ENCODE data around the gene JAKMIP2.
"Not testable (repeated sequence)": the region's sequence is repeated elsewhere in the genome, so short reads cannot be mapped to it uniquely, and the experiment has no call there.

Gene JAKMIP2

DNA sequence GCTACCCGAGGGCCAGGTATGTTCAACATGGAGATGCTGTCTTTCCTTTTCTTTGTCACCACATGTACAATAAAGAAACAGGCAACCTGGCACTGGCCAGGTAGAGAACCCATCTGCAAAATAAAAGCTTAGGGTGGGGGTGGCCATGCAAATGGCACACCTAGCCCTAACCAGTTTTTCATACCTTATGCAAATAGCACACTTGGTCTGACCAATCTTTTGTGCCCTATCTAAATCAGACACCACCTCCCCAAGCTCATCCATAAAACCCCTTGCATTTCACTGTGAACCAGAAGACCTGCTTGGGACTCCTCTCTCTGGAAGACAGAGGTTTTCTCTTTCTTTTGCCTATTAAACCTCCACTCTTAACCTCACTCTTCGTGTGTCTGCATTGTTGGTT lies 33.9 kb downstream of the JAKMIP2 start:
- DNase-seq (ENCODE audit: low read depth in 1 of 2, low spot score in 1 of 2): no peak

DNA sequence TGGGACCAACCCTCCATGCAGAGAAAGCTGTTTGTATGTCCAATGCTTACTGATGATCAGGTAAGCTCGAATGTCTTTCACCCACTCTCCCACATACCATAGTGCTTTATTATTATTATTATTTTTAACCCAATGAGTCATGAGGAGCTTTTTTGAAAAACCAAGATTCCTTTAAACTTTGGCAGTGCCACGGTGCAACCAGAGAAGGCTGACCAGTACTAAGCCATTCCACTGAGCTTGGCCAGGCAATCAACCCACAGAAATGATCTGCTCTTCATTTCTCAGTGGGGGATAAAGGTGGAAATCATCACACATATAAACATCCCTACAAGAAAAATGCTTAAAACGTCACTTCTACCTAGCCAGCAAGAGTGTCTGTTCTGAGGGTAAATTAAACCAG lies 35.5 kb downstream of the JAKMIP2 start:
- DNase-seq (ENCODE audit: low read depth in 1 of 2, low spot score in 1 of 2): no peak

DNA sequence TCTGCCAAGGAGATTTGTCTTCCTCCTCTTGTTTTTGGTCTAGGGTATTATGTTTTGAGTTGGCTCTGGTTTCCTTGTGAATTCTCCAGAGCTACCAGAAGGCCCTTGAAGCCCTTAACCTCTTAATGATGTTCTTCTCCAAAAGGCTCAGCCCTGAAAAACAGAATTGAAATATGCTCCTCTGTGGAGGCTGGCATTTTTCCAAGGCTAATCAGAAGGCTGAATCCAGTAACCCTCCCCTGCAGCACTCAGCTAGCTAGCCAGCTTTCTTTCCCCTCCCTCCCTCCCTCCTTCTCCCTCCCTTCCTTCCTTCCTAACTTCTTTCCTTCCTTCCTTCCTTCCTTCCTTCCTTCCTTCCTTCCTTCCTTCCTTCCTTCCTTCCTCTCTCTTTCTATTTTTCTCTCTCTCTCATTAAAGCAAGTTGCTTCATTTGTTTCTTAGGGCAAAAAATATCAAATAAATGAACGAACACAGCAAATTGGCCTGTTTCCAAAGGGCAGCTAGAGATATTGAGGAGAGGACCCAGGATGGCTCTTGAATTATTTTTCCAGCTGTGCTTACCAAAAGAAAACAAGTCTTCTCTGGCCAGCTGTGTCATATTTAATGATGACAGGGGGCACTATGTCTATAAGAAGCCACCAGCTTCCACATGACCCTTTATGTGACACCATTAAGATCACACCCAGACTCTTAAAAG lies 38.7 kb downstream of the JAKMIP2 start:
- no peak for DNase-seq (ENCODE audit: low read depth in 1 of 2, low spot score in 1 of 2)

DNA sequence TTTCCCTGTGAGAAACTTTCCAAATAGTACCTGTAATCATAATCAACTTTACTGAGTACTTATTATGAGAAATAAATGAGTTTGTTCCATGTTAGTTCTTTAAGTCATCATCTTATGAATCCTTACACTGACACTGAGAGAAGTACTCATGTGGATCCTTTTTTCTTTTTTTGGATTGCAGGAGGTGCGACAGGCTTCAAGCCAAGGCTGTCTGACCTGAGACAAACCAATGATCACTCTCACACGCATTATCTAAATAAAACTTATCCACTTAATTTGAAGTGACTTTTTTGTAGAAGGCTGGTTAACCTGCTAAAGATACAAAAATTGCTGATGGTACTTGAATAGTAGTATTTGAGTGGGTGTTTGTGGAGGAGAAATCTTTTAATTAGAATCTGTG lies 39.5 kb downstream of the JAKMIP2 start:
- DNase-seq (ENCODE audit: low read depth in 1 of 2, low spot score in 1 of 2): no peak

DNA sequence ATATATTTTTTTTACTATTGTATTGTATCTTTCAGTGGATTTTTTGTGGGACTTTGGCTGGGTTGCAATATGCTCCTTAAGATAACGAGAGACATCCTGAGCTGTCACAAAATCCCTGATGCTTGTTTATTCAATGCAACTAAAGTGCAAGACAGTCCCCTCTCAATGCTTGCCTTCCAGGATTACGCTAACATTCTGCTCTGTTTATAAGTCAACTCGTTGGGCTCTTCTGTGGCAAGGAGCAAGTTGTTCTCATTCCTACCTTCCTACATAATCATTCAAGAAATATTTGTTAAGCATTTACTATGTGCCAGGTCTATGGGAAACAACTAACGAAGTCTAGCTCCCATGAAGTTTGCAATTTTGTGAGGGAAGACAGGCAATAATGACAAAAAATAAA lies 40.4 kb downstream of the JAKMIP2 start:
- DNase-seq (ENCODE audit: low read depth in 1 of 2, low spot score in 1 of 2): no peak

DNA sequence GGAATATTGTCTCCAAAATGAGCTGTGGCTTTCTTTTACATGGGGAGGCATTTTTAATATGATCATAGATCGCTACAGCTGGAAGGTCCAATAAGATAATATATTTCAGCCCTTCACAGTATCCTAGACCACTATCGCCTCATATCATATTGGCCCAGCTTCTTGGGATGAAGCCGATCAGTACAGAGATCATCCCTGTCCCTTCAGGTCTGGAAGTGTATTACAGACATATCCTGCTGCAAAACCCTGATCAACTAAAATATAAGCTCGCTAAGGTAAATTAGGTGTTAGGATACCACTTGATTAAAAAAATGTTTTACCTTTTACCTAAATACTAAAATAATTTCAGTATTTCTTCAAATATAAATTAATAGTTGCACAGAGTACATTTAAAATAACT lies 41.7 kb downstream of the JAKMIP2 start:
- no peak for DNase-seq (ENCODE audit: low read depth in 1 of 2, low spot score in 1 of 2)

DNA sequence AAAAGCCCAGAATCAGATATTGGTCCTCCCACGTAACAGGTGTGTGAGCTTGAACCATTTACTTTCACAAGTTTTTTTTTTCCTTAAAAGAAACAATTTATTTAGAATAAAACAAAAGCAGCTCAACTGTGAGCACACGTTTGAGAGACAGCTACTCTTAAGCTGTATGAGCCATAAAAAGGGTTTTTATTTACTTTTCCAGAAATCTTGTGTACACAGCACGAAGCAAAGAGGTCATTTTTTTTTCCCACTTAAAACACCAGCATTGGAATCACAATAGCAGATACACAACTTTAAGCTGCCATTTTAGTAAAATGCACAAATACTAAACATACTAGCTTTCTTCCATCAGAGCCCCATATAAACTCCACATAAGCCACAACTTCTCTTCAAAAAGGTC lies 44.6 kb downstream of the JAKMIP2 start:
- DNase-seq (ENCODE audit: low read depth in 1 of 2, low spot score in 1 of 2): no peak

DNA sequence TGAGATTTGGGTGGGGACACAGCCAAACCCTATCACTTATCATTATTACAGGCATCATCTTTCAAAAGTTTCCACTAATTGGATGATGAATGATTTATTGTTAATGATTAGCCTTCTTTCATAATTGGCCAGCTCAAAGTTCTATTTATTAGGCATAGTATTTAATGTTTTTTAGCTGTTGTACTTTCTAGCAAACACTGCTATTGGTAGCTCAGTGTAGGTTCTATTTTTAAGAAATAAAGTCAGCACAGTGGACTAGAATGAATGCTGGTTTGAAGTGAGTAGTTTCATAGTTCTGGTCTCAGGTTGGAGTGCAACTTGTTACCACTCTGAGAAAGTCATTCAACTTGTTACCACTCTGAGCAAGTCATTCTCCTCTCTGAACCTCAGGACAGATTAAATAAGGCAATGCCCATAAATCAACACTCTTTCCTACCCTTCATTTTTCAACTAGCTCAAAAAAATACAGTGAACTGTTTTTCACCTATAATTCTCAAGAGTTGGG lies 46.9 kb downstream of the JAKMIP2 start:
- DNase-seq (ENCODE audit: low read depth in 1 of 2, low spot score in 1 of 2): no peak

DNA sequence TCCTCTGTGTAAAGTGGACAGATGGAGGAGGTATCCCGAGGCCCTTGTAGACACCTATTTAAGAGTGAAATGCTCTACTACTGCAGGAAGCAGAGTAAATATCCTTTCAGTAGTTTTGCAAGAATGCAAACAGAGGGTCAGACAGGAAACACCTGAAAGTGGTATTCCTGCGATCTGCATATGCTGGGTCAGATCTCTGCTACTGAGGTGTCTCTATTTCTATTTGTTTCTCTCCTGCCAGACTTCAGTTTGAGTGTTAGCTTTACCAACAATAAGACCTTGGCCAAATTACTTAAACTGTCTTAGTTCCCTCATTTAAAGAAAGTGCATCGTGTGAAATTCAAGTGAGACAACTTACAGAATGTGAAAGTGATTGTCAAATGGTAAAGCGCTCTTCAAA lies 47.6 kb downstream of the JAKMIP2 start:
- DNase-seq (ENCODE audit: low read depth in 1 of 2, low spot score in 1 of 2): no peak

DNA sequence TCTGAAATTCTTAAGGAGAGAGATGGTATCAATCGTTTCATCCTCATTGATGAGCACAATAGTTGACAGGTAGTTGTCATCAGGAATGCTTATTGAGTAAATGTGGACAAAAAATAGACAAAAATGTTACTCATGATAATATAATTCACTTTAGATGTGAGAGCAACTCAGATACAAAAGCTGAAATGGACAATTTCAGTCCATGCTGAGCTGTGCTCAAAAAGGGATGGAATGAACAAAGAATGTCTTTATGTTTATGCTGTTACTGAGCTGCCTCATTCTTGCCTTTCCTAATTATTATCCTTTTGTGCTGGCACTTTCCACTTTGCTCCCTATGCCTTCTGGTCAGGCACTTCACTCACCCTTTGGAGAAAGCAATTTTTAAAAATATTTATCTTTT lies 49.5 kb downstream of the JAKMIP2 start:
- no peak for DNase-seq (ENCODE audit: low read depth in 1 of 2, low spot score in 1 of 2)

DNA sequence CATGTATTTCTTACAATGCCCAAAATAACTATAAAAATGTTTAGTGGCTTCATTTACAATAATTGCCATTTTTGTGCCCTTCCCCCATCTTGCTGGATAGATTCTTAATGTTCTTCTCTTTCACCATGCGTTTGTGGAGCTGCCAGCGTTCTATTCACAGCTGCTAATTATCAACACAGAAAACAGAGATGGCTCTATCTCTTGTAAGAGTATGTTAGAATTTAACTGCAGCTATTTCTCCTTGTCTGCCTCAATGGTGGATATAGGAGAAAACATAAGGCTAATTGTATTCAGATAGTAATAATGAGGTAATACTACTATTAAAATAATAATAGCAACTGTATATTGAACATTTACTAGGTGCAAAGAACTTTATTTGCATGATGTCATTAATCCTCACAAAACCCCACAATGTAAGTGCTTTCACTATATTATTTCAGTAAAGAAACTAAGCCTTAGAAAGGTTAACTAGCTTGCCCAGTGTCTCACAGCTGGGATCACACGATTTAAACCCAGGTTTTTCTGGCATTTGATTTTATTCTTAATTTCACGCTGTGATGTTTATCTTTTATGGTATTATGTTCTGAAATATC lies 50.1 kb downstream of the JAKMIP2 start:
- no peak for DNase-seq (ENCODE audit: low read depth in 1 of 2, low spot score in 1 of 2)

DNA sequence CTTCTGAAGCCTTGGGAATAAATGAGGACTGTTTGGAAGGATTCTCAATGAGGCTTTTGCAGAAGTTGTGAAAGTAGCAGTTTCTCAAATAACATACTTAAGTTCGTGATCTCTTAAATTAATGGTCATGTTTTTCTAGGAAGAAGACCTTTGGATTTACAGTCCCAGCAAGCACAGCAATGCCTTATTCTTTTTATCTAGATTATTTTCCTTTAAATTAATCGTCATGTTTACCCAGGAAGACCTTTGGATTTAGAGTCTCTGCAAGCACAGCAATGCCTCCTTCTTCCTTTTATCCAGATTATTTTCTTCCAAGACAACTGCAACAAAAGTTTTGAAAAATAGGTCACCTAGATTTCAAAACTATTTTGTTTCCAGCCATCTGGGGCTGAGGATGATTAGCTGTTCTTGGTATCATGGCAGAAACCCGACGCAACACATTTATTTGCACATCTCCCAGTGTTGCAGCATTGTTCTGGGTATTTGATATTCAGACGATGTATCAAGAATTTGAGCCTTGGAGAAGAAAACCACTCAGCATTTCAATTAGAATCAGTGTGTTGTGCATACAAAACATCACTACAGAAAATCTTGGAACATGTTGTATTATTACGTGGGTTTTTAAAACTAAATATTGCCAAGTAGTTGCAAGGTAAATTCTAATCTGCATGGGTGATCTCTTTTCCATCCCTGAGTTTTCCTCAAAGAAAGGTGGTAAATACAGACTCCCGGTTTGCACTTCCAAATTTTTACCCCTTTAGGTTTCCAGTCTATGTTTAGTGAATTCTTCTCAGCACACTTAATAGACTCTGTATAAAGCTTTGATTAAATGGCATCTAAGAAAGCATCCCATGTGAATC lies 50.9 kb downstream of the JAKMIP2 start:
- no peak for DNase-seq (ENCODE audit: low read depth in 1 of 2, low spot score in 1 of 2)

DNA sequence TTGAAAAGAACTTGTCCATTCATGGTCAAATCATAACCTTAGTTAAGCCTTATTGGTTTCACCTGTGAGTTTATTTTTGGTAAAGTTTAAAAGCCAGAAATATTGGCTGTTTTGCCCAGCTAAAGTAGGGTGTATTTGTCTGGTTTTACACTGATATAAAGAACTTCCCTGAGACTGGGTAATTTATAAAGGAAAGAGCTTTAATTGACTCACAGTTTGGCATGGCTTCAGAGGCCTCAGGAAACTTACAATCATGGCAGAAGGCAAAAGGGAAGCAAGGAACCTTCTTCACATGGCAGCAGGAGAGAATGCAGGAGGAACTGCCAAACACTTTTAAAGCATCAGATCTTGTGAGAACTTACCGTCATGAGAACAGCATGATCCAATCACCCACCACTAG lies 55.3 kb downstream of the JAKMIP2 start:
- DNase-seq (ENCODE audit: low read depth in 1 of 2, low spot score in 1 of 2): no peak

DNA sequence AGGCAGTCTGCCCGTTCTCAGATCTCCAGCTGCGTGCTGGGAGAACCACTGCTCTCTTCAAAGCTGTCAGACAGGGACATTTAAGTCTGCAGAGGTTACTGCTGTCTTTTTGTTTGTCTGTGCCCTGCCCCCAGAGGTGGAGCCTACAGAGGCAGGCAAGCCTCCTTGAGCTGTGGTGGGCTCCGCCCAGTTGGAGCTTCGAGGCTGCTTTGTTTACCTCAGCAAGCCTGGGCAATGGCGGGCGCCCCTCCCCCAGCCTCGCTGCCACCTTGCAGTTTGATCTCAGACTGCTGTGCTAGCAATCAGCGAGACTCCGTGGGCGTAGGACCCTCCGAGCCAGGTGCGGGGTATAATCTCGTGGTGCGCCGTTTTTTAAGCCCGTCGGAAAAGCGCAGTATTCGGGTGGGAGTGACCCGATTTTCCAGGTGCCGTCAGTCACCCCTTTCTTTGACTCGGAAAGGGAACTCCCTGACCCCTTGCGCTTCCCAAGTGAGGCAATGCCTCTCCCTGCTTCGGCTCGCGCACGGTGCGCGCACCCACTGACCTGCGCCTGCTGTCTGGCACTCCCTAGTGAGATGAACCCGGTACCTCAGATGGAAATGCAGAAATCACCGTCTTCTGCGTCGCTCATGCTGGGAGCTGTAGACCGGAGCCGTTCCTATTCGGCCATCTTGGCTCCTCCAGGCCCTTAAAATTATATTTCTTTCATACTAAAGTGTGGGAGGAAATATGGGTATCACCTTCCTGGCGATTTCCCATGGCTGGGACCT lies 61.2 kb downstream of the JAKMIP2 start:
- not testable (repeated sequence) for DNase-seq (ENCODE audit: low read depth in 1 of 2, low spot score in 1 of 2)

DNA sequence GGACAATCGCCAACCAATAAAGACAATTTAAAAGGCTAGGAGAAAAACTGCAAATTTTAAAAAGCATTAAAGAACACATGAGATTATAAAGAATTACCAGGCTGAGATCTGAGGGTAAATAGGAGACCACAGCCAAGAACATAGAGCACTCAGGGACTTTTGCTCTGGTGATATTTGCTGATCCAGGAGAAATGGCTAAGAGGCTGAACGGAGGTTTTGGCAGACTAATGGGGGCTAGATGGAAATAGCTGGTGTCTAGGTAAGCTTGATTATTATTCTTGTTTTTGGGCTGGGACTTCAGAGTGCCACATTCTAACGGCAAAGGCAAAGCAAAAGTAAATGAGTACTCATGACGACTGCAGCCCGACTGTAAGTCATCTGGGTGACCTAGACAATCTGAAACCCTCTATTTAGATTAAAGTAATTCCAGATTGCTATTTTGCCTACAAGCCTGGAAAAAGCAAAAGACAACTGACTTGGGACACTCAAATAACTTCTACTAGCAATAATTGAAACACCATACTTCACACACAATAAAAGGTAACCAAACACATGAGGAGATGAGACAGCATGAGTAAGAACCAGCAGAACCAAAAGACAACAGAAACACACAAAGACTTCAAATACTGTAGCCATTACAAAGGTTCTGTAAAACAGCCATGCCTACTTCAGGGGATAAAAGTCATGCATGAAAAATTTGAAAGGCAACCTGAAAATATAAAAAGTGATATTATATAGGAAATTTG lies 68.8 kb downstream of the JAKMIP2 start:
- DNase-seq (ENCODE audit: low read depth in 1 of 2, low spot score in 1 of 2): no peak

DNA sequence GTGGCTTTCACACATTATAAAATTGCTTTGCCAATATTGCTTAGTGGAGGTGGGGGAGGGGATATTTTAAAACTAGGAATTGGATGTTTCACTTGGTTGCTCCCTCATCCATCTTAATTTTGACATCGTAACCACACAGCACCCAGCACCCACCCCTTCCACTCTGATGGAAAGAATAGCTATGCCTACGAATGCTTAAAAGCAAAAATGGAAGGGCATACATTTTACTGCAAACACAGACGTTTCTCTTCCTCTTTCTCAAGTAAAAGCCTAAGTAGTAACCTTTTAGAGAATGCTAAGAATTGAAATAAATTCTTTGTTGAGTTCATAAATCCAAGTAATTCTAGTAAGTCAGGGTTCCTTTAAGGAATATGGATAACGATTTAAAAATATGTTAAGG lies 69.9 kb downstream of the JAKMIP2 start:
- no peak for DNase-seq (ENCODE audit: low read depth in 1 of 2, low spot score in 1 of 2)

DNA sequence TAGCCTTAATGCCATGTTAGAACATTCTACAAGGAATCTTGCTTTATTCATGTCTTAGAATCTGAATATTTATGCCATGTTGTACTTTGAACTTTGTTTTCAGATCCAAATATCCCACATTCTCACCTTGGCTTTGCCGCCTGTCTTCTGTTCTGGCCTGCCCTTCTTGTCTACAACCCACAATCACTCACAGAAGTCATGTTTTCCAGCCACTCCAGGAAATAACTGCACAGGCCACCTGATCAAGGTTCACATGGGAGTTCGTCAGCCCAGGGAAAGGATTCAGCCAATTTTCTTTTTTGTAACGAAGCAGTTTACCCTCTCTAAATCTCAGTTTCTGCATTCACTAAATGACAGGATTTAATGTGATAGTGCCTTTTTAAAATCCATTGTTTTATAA lies 70.5 kb downstream of the JAKMIP2 start:
- no peak for DNase-seq (ENCODE audit: low read depth in 1 of 2, low spot score in 1 of 2)

DNA sequence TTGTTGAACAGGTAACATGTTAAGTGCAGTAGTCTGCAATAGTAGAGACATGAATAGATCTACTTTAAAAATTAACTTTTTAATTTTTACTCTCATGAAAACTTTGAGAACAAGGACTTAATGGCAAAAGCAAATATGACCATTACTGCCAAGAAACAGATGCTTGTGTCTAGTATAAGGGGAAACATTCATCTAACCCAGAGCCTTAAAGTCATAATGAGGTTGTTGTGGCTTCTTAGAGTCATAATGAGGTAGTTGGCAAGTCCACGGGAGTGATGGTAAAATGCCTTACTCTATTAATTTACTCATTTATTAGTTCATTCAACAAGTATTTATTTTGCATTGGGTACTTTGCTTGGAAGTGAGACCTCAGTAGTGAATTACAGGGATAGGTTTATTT lies 71.5 kb downstream of the JAKMIP2 start:
- no peak for DNase-seq (ENCODE audit: low read depth in 1 of 2, low spot score in 1 of 2)

DNA sequence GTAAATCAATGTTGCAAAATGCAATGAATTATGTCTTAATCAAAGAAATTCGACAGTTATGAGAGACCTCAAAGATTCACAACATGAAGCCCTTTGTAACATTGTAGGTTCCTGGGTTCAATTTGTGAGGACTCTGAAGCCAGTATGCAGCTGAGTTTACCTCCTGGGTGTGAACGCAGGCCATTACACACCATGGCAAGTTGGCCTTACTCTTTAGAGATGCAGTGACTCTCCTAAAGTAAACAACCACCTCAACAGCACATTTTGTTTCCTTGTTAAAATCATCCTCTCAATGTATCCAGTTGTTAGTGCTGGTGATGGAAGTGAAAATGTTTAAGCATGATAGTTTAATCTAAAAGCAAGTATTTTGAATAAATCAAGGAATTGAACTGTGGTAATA lies 73.8 kb downstream of the JAKMIP2 start:
- no peak for DNase-seq (ENCODE audit: low read depth in 1 of 2, low spot score in 1 of 2)

DNA sequence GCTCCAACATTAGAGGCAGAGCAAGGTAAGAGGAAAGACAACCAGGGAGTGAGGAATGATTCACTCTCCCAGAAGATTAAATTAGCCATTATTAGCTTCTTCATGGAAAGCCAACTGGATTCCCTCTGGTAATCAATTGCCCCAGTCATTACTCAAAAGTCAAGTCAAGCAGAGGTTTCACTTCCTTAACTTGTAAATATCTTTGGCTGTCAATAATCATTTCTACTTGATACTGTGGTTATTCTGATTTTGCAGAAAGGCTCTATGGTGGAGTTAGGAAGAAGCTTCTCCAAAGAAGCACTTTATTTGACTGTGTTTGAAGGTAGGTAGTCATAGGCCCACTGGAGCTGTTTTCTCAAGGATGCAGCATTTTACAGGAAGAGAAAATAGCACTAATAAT lies 78.0 kb downstream of the JAKMIP2 start:
- no peak for DNase-seq (ENCODE audit: low read depth in 1 of 2, low spot score in 1 of 2)

DNA sequence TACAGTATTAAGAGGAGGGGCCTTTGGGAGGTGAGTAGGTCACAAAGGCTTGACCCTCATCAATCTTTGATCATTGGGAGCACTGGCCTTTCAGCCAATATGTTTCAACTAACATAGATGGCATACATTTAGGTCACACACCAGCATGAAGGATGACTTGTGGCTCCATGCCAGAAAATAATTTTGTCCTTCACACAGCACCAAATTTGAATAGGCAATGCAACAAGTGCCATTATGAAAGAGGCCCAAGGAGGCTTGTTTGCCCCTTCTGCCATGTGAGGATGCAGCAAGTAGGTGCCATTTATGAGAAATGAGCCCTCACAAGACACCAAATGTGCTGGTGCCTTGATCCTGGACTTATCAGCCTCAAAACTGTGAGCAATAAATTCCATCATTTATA lies 81.1 kb downstream of the JAKMIP2 start:
- DNase-seq (ENCODE audit: low read depth in 1 of 2, low spot score in 1 of 2): no peak
